8988T (cell line): Measurements from ENCODE around the gene RAI1.
A peak's percentile ranks its signal among the peaks of the same experiment; 100 is the strongest.

Experiments
- DNase-seq: peaks from one replicate; pipeline ENCODE4 v3.0.0; 2011

Gene RAI1

DNA sequence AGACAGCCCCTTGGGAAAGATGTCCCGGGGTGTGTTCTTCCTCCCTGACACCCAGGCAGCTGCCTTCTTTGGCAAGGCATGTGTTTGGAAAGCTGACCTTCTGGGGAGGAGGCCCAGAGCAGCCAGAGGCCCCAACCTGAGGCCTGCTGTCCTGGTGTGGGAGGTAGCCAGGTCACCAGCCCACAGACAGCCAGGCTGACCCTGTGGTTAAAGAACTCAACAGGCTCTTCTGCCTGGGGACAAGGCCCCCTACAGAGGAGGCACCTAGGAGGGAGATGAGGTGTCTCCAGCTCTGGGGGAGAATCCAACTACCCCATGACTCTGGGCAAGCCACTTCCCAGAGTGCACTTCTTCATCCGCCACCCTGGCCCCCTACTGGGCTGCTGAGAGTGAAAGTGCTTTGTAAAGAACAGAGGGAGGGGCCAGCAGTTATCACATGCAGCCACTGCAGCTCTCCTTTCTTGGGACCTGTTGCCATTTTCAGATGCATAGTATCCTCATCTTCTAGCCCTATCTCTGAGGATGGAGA, 168.7 kb downstream of the RAI1 start:
- no peak for DNase-seq

GRCh38 chr17:17851103-17852002, 170.1 kb downstream of the RAI1 start:
- no peak for DNase-seq

DNA sequence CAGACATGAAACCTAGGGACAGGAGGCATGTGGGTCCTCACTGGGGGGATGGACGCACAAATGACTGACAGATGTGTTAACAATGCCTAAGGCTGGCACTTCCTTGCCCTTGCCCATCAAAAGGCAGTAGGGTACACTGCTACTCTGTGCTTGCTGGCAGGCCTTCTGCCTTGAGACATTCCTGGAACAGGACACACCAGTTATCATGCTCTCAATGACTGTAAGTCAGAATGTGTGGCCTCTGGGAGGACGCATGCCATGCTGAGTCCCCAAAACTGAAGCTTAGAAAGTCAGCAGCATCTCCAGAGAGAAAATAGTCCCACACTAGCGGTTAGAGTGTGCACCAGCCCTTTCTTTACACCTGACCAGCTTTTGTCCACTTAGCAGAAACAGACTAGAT, 171.7 kb downstream of the RAI1 start:
- DNase-seq: no peak

- DNase-seq: no peak
Measured at GRCh38 chr17:17853811-17854447, 172.7 kb downstream of the RAI1 start.

DNA sequence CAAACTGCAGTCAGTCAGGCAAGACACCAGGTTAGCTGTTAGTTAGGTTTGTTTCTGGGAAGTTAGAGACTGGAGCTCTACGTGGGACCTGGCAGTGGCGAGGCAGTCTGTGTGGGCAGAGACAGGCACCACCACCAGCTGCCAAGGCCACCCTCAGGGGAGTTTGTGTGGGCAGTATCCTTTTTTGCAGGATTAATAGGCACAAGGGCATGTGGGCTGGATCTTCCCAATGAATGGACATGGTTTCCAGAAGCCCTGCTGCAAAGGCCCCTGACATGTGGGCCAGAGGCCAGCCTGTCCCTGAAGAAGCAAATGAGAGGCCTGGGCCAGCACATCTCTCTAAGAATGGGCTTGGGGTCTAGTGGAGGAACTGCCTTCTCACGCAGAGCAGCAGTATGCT, 174.7 kb downstream of the RAI1 start:
- DNase-seq: no peak

DNA sequence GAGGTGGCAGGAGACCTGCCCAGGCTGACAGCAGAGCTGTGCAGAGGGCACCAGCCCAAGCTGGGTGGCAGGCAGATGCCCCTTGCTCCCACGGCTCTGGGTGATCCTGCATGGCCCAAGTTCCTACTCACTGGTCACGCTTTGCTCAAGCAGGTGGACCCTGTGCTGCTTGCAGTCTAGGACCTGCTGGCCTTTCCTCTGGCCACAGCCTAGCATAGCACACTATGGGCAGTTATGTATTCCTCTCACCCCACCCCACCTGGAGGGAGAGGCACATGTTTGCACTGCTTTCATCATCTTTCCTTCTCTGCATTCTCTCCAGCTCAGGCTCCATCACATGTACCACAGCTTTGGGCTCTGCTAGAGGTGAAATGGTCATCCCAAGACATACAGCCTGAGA, 175.1 kb downstream of the RAI1 start:
- no peak for DNase-seq

- no peak for DNase-seq
Measured at GRCh38 chr17:17857496-17857895, 176.2 kb downstream of the RAI1 start.

DNA sequence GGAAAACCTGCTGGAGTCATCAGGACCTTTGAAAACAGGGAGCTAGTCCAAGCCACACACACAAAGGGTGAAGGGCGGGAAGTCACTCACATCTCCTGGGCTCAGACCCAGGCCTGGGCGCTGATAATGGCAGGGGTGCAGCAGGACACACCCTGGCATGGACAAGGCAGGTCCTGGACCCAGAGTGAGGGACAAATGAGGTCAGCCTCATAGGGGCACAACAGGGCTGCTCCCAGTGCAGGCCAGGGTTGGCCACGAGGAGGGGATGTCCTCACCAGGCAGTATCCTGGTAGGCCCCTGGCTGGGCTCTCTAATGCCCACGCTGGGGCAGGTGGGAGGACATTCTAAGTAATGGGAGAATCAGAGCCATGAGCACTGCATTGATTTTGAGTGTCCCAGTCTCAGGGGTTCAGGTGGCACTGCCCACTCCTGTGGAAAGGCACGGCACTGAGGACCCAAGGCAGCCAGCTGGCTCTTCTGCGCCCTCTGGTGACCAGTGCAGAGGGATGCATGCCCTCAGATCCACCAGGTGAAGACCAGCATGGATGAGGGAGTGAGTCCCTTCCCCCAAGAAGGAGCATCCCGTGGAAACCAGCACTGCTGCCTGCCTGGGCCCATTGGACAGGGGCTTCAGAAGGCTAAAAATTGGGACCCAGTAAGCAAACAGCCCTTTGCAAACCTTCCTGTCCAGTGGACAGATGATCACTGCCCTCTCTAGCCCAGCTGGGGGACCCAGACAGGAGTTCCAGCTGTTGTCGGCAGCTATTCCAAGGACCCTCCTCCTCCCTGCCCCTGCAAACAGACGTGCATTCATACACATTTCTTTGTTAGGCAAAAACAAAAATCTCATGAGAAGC, 178.9 kb downstream of the RAI1 start:
- peak; percentile 93 for DNase-seq

DNA sequence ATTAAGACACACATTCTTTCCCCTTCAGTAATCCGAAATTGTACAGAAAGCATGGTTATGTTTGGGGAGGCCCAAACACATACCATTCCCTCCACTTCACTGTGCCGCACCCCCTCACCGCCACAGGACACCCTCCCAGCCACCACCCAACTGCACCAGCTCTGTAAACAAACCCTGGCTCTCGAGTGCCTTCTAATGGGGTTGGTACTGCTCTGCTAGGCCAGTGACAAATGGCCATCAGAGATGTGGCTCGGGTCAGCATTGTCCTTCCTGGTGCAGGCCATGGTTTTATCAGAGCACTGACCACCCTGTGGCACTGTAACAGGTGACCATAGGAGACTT, 179.5 kb downstream of the RAI1 start:
- no peak for DNase-seq
